ENCODE results near the gene TBC1D32. TPM values are rescaled to one million over a fixed set of nuclear protein-coding genes. Genes with fewer than 3 reads are reported as not detected.
"Not testable (repeated sequence)": the region's sequence is repeated elsewhere in the genome, so short reads cannot be mapped to it uniquely, and the experiment has no call there.

The TBC1D32 gene
- polyA plus RNA-seq, 1 donor = 13.3 TPM

DNA sequence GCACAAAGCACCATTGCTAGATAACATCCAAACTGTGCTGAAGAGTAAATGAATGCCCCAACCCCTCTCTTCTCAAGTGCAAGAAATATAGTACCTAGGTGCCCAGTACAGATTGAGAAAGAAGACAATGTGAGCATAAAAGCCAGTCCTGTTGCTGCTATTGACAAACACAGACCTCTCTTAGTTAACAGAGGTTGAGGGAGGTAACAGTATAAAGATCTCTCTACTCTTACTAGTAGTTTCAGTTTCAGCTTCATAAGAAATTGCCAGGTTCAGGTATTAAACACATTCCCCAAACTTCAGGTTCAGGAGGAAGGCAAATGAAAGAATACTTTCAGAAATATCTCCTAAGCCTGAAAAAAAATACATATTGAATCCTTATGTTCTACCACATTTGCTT is 31.4 kb downstream of the TBC1D32 start:
- Histone ChIP-seq H3K9me3 (ENCODE audit: control insufficient read depth, low read depth, low read length) (no peaks in the 10 kb centered on the region), H3K4me3 (ENCODE audit: low read length) (no peak overlapping the region), H3K36me3 (ENCODE audit: control insufficient read depth, insufficient read depth, low read length) (peaks cover 2% of the 10 kb centered on the region), H3K4me1 (ENCODE audit: control insufficient read depth, insufficient read depth, low read length) (no peaks in the 10 kb centered on the region), H3K27me3 (ENCODE audit: control insufficient read depth, insufficient read depth, low read length) (no peaks in the 10 kb centered on the region), H3K27ac (ENCODE audit: low read length) (no peak overlapping the region)
- peak in 1 of 2 donors; percentile 10 for DNase-seq

DNA sequence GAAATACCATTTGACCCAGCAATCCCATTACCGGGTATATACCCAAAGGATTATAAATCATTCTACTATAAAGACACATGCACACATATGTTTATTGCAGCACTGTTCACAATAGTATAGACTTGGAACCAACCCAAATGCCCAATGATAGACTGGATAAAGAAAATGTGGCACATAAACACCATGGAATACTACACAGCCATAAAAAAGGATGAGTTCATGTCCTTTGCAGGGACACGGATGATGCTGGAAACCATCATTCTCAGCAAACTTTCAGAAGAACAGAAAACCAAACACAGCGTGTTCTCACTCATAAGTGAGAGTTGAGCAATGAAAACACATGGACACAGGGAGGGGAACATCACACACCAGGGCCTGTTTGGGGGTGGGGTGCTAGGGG is 33.1 kb downstream of the TBC1D32 start:
- not testable (repeated sequence) for H3K4me1 ChIP-seq (ENCODE audit: control insufficient read depth, insufficient read depth, low read length); DNase-seq; H3K27ac ChIP-seq (ENCODE audit: low read length); H3K27me3 ChIP-seq (ENCODE audit: control insufficient read depth, insufficient read depth, low read length); H3K36me3 ChIP-seq (ENCODE audit: control insufficient read depth, insufficient read depth, low read length); H3K9me3 ChIP-seq (ENCODE audit: control insufficient read depth, low read depth, low read length); H3K4me3 ChIP-seq (ENCODE audit: low read length)
- WGBS (ENCODE audit: insufficient coverage, low lambda C conversion rate) = 100% methylated on average over 1 of the region's 3 CpGs

DNA sequence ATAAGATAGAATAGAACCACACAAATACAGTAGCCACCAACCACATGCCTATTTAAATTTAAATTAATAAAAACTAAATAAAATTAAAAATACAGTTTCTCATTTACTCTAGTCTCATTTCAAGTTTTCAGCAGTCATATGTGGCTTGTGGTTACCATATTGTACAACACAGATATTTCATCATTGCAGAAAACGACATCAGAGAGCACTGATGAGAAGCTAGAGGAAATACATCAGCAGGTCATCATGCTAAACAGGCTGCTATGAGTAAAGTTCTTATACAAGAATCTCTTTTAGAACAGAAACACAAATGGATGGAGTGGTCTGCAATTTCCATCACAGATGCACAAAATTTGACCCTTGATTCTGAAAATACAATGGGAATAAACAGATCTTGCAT is 36.6 kb downstream of the TBC1D32 start:
- no peaks in the 10 kb centered on the region for H3K27me3 ChIP-seq (ENCODE audit: control insufficient read depth, insufficient read depth, low read length)
- no peak overlapping the region for H3K4me3 ChIP-seq (ENCODE audit: low read length)
- WGBS (ENCODE audit: insufficient coverage, low lambda C conversion rate) = no CpG with 5 or more reads among the region's 1 CpG
- no peaks in the 10 kb centered on the region for H3K9me3 ChIP-seq (ENCODE audit: control insufficient read depth, low read depth, low read length)
- no peak overlapping the region for H3K27ac ChIP-seq (ENCODE audit: low read length)
- peaks cover 5% of the 10 kb centered on the region for H3K36me3 ChIP-seq (ENCODE audit: control insufficient read depth, insufficient read depth, low read length)
- no peak for DNase-seq
- no peaks in the 10 kb centered on the region for H3K4me1 ChIP-seq (ENCODE audit: control insufficient read depth, insufficient read depth, low read length)

DNA sequence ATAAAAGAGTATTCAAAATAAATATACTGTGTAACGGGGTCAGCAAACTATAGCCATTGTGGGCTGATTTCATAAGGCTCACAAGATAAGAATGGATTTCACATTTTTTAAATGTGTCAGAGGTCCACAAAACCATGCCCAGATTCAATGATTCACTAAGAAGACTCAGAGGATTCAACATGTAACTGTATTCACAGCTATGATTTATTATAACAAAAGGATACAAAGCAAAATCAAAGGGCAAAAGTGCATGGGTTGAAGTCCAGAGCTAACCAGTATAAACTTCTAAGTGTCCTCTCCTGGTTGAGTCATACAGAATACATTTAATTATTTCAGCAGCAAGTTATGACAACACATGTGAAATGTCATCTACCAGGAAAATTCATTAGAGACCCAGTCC is 49.2 kb downstream of the TBC1D32 start:
- Histone ChIP-seq H3K36me3 (ENCODE audit: control insufficient read depth, insufficient read depth, low read length) (peaks cover 2% of the 10 kb centered on the region), H3K4me3 (ENCODE audit: low read length) (no peak overlapping the region), H3K4me1 (ENCODE audit: control insufficient read depth, insufficient read depth, low read length) (no peaks in the 10 kb centered on the region), H3K9me3 (ENCODE audit: control insufficient read depth, low read depth, low read length) (no peaks in the 10 kb centered on the region), H3K27me3 (ENCODE audit: control insufficient read depth, insufficient read depth, low read length) (no peaks in the 10 kb centered on the region), H3K27ac (ENCODE audit: low read length) (no peak overlapping the region)
- WGBS (ENCODE audit: insufficient coverage, low lambda C conversion rate) = no CpG with 5 or more reads among the region's 1 CpG
- DNase-seq = peak in 1 of 2 donors; percentile 13

DNA sequence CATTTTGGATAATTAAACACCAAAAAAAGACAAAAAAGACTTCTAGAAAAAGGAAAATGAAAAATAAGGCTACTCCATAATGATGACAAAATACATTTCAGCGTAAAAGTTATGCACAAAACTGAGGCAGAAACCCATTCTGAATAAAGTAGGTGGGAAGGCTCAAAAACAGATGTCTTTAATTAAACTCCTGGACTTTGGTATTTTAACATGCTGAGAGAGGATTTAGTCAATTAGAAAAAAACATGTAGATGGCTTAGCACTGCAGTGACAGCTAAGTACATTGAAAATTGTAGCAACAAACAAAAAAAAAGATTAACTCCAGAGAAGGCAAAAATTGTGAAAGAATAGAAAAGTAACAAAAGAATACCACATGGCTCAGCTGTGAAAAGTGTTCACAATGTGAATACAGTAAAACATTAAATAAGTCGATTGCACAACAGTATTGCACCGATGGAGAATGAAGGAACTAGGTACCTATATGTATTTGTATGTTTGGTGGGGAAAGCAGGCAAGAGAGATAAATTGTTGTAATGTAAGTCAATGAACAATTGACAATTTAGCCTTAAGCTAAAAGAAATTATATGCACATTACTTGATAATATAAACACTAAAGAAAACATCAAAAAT is 59.5 kb downstream of the TBC1D32 start:
- WGBS (ENCODE audit: insufficient coverage, low lambda C conversion rate) = 83% methylated on average over 2 of the region's 3 CpGs
- H3K27me3 ChIP-seq (ENCODE audit: control insufficient read depth, insufficient read depth, low read length) = no peaks in the 10 kb centered on the region
- H3K36me3 ChIP-seq (ENCODE audit: control insufficient read depth, insufficient read depth, low read length) = peaks cover 4% of the 10 kb centered on the region
- no peak overlapping the region for H3K4me3 ChIP-seq (ENCODE audit: low read length)
- H3K4me1 ChIP-seq (ENCODE audit: control insufficient read depth, insufficient read depth, low read length) = no peaks in the 10 kb centered on the region
- no peaks in the 10 kb centered on the region for H3K9me3 ChIP-seq (ENCODE audit: control insufficient read depth, low read depth, low read length)
- DNase-seq = no peak
- H3K27ac ChIP-seq (ENCODE audit: low read length) = no peak overlapping the region

DNA sequence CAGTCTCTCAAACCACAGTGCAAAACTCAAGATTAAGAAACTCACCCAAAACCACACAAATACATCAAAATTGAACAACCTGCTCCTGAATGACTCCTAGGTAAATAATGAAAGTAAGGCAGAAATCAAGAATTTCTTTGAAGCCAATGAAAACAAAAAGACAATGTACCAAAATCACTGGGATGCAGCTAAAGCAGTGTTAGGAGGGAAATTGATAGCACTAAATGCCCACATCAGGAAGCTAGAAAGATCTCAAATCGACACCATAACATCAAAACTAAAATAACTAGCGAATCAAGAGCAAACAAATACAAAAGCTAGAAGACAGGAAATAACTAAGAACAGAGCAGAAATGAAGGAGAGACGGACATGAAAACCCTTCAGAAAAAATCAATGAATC is 70.5 kb downstream of the TBC1D32 start:
- Histone ChIP-seq H3K4me3 (ENCODE audit: low read length) (no peak overlapping the region), H3K36me3 (ENCODE audit: control insufficient read depth, insufficient read depth, low read length) (peaks cover 11% of the 10 kb centered on the region), H3K27me3 (ENCODE audit: control insufficient read depth, insufficient read depth, low read length) (no peaks in the 10 kb centered on the region), H3K27ac (ENCODE audit: low read length) (no peak overlapping the region), H3K9me3 (ENCODE audit: control insufficient read depth, low read depth, low read length) (peaks cover 7% of the 10 kb centered on the region), H3K4me1 (ENCODE audit: control insufficient read depth, insufficient read depth, low read length) (no peaks in the 10 kb centered on the region)
- DNase-seq = no peak
- WGBS (ENCODE audit: insufficient coverage, low lambda C conversion rate) = 95% methylated on average over 2 of the region's 3 CpGs

DNA sequence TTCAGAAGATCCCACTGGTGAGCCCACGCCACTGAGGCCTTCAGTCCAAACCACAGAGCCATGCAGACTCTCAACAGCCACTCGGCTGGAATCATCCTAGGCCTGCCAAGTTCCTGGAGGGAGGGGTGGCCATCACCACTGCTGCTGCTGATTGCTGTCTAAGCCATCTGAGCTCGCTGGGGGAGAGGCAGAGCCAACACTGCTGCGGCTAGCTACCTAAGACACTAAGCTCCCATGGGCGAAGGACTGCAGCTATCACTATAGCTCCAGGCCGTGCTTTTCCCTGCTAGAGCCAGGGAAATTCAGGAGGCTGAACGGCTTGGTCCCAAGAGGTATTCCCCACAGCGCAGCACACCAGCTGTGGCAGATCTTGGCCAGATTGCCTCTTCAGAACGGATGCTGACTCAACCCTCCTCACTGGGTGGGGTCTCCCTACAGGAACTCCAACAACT is 73.6 kb downstream of the TBC1D32 start:
- no peak for DNase-seq
- WGBS (ENCODE audit: insufficient coverage, low lambda C conversion rate) = no CpG with 5 or more reads among the region's 9 CpGs
- no peak overlapping the region for H3K4me3 ChIP-seq (ENCODE audit: low read length)
- H3K9me3 ChIP-seq (ENCODE audit: control insufficient read depth, low read depth, low read length) = peaks cover 3% of the 10 kb centered on the region
- H3K36me3 ChIP-seq (ENCODE audit: control insufficient read depth, insufficient read depth, low read length) = peaks cover 8% of the 10 kb centered on the region
- no peak overlapping the region for H3K27ac ChIP-seq (ENCODE audit: low read length)
- no peaks in the 10 kb centered on the region for H3K4me1 ChIP-seq (ENCODE audit: control insufficient read depth, insufficient read depth, low read length)
- no peaks in the 10 kb centered on the region for H3K27me3 ChIP-seq (ENCODE audit: control insufficient read depth, insufficient read depth, low read length)

DNA sequence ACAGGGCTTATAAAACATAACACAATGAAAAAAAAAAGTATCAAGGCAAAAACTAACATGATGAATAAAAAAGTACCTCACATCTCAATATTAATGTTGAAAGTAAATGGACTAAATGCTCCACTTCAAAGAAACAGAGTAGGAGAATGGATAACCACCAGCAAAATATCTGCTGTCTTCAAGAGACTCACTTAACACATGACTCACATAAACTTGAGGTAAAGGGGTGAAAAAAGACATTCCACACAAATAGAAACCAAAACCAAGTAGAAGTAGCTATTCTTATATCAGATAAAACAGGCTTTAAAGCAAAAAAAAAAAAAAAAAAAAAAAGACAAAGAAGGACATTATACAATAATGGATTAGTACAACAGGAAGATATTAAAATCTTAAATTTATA is 86.9 kb downstream of the TBC1D32 start:
- H3K27ac ChIP-seq (ENCODE audit: low read length) = no peak overlapping the region
- DNase-seq = no peak

DNA sequence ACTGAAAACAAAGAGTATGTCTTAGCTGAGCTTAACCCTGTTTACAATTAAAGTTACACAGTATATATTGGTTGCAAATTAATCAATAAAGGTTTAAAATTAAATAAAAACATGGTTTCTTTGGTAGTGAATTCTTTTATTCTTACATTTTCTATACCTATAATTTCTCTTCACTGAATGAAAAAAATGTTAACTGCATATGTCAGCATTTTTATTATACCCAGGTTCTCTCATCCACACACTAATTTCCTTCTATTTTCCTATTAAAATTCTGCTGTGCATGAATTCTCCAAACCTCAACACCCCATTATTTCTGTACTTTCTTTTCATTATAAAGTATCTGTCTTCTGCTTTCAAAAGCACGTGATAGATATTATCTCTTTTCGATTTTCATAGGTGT is 91.9 kb downstream of the TBC1D32 start:
- Histone ChIP-seq H3K4me1 (ENCODE audit: control insufficient read depth, insufficient read depth, low read length) (no peaks in the 10 kb centered on the region), H3K9me3 (ENCODE audit: control insufficient read depth, low read depth, low read length) (peaks cover 11% of the 10 kb centered on the region), H3K4me3 (ENCODE audit: low read length) (no peak overlapping the region), H3K27me3 (ENCODE audit: control insufficient read depth, insufficient read depth, low read length) (no peaks in the 10 kb centered on the region), H3K36me3 (ENCODE audit: control insufficient read depth, insufficient read depth, low read length) (peaks cover 8% of the 10 kb centered on the region), H3K27ac (ENCODE audit: low read length) (no peak overlapping the region)
- no peak for DNase-seq
- WGBS (ENCODE audit: insufficient coverage, low lambda C conversion rate) = 96% methylated on average over 2 of the region's 2 CpGs

More for the DNA sequence above, 86.9 kb downstream of the TBC1D32 start:
- no peaks in the 10 kb centered on the region for H3K4me1 ChIP-seq (ENCODE audit: control insufficient read depth, insufficient read depth, low read length)
- H3K27me3 ChIP-seq (ENCODE audit: control insufficient read depth, insufficient read depth, low read length) = no peaks in the 10 kb centered on the region
- H3K36me3 ChIP-seq (ENCODE audit: control insufficient read depth, insufficient read depth, low read length) = peaks cover 6% of the 10 kb centered on the region
- H3K4me3 ChIP-seq (ENCODE audit: low read length) = no peak overlapping the region
- H3K9me3 ChIP-seq (ENCODE audit: control insufficient read depth, low read depth, low read length) = peaks cover 11% of the 10 kb centered on the region

DNA sequence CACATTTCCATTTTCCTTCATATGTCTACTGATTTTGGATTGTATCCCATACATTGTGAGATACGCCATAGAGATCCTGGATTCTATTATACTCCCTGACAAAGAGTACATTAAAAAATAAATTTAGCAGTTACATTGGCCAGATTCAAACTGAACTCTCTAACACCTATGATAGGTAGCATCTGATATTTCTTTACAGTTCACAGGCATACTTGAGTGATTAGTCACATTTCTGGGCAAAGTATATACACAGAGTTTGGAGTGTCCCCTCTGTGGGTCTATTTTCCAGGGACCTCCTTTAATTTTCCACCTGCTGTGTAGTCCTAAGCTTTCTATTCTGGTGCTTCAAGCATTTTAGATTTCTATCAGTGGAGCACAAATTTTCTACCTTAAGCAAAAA is 96.4 kb downstream of the TBC1D32 start:
- Histone ChIP-seq H3K4me3 (ENCODE audit: low read length) (no peak overlapping the region), H3K4me1 (ENCODE audit: control insufficient read depth, insufficient read depth, low read length) (no peaks in the 10 kb centered on the region), H3K27me3 (ENCODE audit: control insufficient read depth, insufficient read depth, low read length) (no peaks in the 10 kb centered on the region), H3K36me3 (ENCODE audit: control insufficient read depth, insufficient read depth, low read length) (peaks cover 16% of the 10 kb centered on the region), H3K27ac (ENCODE audit: low read length) (no peak overlapping the region), H3K9me3 (ENCODE audit: control insufficient read depth, low read depth, low read length) (no peaks in the 10 kb centered on the region)
- DNase-seq = no peak
- no CpG with 5 or more reads among the region's 1 CpG for WGBS (ENCODE audit: insufficient coverage, low lambda C conversion rate)

DNA sequence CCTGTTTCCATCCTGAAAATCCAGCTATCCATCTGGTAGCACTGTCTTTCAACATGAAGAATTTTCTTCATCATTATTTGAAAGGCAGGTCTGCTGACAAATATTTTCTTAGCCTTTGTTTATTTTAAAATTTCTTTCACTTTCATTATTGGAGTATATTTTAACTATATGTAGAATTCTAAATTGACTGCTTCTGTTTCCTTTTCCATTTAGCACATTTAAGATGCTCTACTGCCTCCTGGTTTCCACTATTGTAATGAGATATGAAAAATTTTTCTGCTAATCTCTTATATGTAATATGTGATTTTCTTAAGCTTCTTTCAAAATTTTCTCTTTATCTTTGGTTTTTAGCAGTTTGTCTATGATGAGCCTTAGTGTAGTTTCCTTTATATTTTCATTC is 97.3 kb downstream of the TBC1D32 start:
- Histone ChIP-seq H3K27ac (ENCODE audit: low read length) (no peak overlapping the region), H3K27me3 (ENCODE audit: control insufficient read depth, insufficient read depth, low read length) (no peaks in the 10 kb centered on the region), H3K36me3 (ENCODE audit: control insufficient read depth, insufficient read depth, low read length) (peaks cover 16% of the 10 kb centered on the region), H3K4me1 (ENCODE audit: control insufficient read depth, insufficient read depth, low read length) (no peaks in the 10 kb centered on the region), H3K4me3 (ENCODE audit: low read length) (no peak overlapping the region), H3K9me3 (ENCODE audit: control insufficient read depth, low read depth, low read length) (no peaks in the 10 kb centered on the region)
- DNase-seq = no peak

All from large intestine (tissue), 3 donors.